HepG2 (cell line): ENCODE measurements around the gene ZKSCAN8. TPM values are rescaled to one million over a fixed set of nuclear protein-coding genes. Genes with fewer than 3 reads are reported as not detected.

Source experiments
- ATAC-seq: fragments of 200-7000 bp; cut with Tn5 transposase; 3 replicates; pipeline ENCODE4 v1.9.1; 2020; ENCODE audit warnings: mild to moderate bottlenecking, moderate library complexity
- BruUV-seq: library from RNA; stranded (reverse); fragments of 400-500 nt; replicated peaks from 2 replicates; lab custom pipeline; 2021; lab: Mats Ljungman, UMichigan
- CTCF ChIA-PET: fragments of 300-600 bp; formaldehyde crosslinking; extraction: SDS; loops from one replicate; lab custom pipeline; 2021; ENCODE audit warnings: low total read pairs, inconsistent platforms, low intra/inter-chr PET ratio; lab: Yijun Ruan, JAX
- POLR2A ChIA-PET: fragments of 350-600 bp; sonication (Branson Sonifier 250); formaldehyde crosslinking; loops from one replicate; lab custom pipeline; 2020; ENCODE audit warnings: antibody characterized with exemption, inconsistent platforms; lab: Yijun Ruan, JAX
- DNase-seq: peaks from one replicate; pipeline ENCODE4 v3.0.0-alpha.2; 2015; ENCODE audit warnings: low spot score
- FAIRE-seq: peaks from 3 replicates; lab custom pipeline; 2011; peaks lifted over from hg19 to GRCh38; lab: Jason Lieb, UNC
- H2AFZ ChIP-seq: one replicate; pipeline ENCODE4 v1.6.1; 2011; ENCODE audit warnings: low read length, inconsistent platforms
- H3K27ac ChIP-seq: fragments of 300-600 bp; 3 replicates; pipeline ENCODE4 v1.8.0; 2011; ENCODE audit warnings: mixed run types, mild to moderate bottlenecking, mixed read lengths, low read length, inconsistent platforms; ENCODE audit not compliant: insufficient read depth; ENCODE audit errors: extremely low read length
- H3K27me3 ChIP-seq, 2 experiments: fragments of 200-600 bp in 1 of 2; 2 replicates in 1 of 2; 3 replicates in 1 of 2; pipeline versions ENCODE4 v1.6.0 to v1.8.0; 2011; ENCODE audit warnings: low read length in 2 of 2, mild to moderate bottlenecking in 2 of 2, moderate library complexity in 2 of 2, inconsistent platforms in 1 of 2; ENCODE audit not compliant: insufficient read depth in 2 of 2, control insufficient read depth in 1 of 2
- H3K36me3 ChIP-seq, 2 experiments: fragments of 200-600 bp in 1 of 2; replicated peaks in 1 of 2; 2 replicates in 1 of 2; 3 replicates in 1 of 2; pipeline versions ENCODE4 v1.5.1 to v1.8.0; 2011; ENCODE audit warnings: low read length in 2 of 2, inconsistent platforms in 1 of 2; ENCODE audit not compliant: insufficient read depth in 2 of 2, control insufficient read depth in 1 of 2
- H3K4me1 ChIP-seq: 2 replicates; pipeline ENCODE4 v1.5.1; 2012; ENCODE audit warnings: low read length, inconsistent platforms; ENCODE audit not compliant: insufficient read depth
- H3K4me2 ChIP-seq: 2 replicates; pipeline ENCODE4 v1.6.0; 2011; ENCODE audit warnings: low read depth, low read length, inconsistent platforms
- H3K4me3 ChIP-seq, 3 experiments: fragments of 200-600 bp in 1 of 3; sonication (generic), shearing (Covaris generic) in 1 of 3; replicated peaks in 1 of 3; 2 replicates each; pipeline ENCODE4 v1.5.1; 2011 to 2016; ENCODE audit warnings: low read length in 3 of 3, inconsistent platforms in 2 of 3, low read depth in 2 of 3, mild to moderate bottlenecking in 2 of 3, control low read depth in 1 of 3, mixed read lengths in 1 of 3; ENCODE audit not compliant: insufficient read depth in 1 of 3
- H3K79me2 ChIP-seq: one replicate; pipeline ENCODE4 v1.6.1; 2011; ENCODE audit warnings: low read length, inconsistent platforms; ENCODE audit not compliant: insufficient read depth
- H3K9ac ChIP-seq: 2 replicates; pipeline ENCODE4 v1.6.0; 2011; ENCODE audit warnings: mild to moderate bottlenecking, low read depth, low read length, inconsistent platforms; ENCODE audit not compliant: insufficient read depth
- H3K9me3 ChIP-seq: 2 replicates; pipeline ENCODE4 v1.5.1; 2012; ENCODE audit warnings: mild to moderate bottlenecking, low read length
- H4K20me1 ChIP-seq: 2 replicates; pipeline ENCODE4 v1.6.0; 2011; ENCODE audit warnings: inconsistent platforms, mild to moderate bottlenecking, low read length, moderate library complexity; ENCODE audit not compliant: insufficient read depth
- CC2D1A ChIP-seq: sonication (generic); formaldehyde crosslinking; IDR thresholded peaks from 2 replicates; pipeline ENCODE4 v1.8.1; 2023; ENCODE audit warnings: mild to moderate bottlenecking, missing genetic modification reagents
- E2F1 ChIP-seq: sonication (generic); formaldehyde crosslinking; IDR thresholded peaks from 2 replicates; pipeline ENCODE4 v1.5.0; 2020; ENCODE audit warnings: missing genetic modification reagents
- JARID2 ChIP-seq: sonication (generic); formaldehyde crosslinking; IDR thresholded peaks from 2 replicates; pipeline ENCODE4 v1.8.1; 2023; ENCODE audit warnings: missing genetic modification reagents, inconsistent platforms; ENCODE audit not compliant: insufficient replicate concordance
- MIXL1 ChIP-seq: IDR thresholded peaks from 2 replicates; pipeline ENCODE4 v1.6.1; 2016
- NCOA2 ChIP-seq: sonication (generic); formaldehyde crosslinking; IDR thresholded peaks from 2 replicates; pipeline ENCODE4 v1.8.0; 2022; ENCODE audit warnings: inconsistent platforms
- RAD21 ChIP-seq: fragments of 450-650 bp; formaldehyde crosslinking; IDR thresholded peaks from 2 replicates; pipeline ENCODE4 v1.5.0; 2020; ENCODE audit warnings: mild to moderate bottlenecking
- SATB2 ChIP-seq: sonication (generic); formaldehyde crosslinking; IDR thresholded peaks from 2 replicates; pipeline ENCODE4 v1.5.0; 2020; ENCODE audit warnings: missing genetic modification reagents
- TFDP1 ChIP-seq: IDR thresholded peaks from 2 replicates; pipeline ENCODE4 v1.6.1; 2016; ENCODE audit warnings: missing compliant biosample characterization, missing genetic modification reagents, borderline replicate concordance
- TIGD3 ChIP-seq: sonication (generic); formaldehyde crosslinking; IDR thresholded peaks from 2 replicates; pipeline ENCODE4 v1.5.1; 2020; ENCODE audit warnings: mild to moderate bottlenecking, missing genetic modification reagents, borderline replicate concordance
- ZNF280B ChIP-seq: sonication (generic); formaldehyde crosslinking; IDR thresholded peaks from 2 replicates; pipeline ENCODE4 v1.5.0; 2020; ENCODE audit warnings: missing genetic modification reagents, mild to moderate bottlenecking, borderline replicate concordance
- ZNF317 ChIP-seq: sonication (generic); formaldehyde crosslinking; IDR thresholded peaks from 2 replicates; pipeline ENCODE4 v1.5.0; 2020; ENCODE audit warnings: mild to moderate bottlenecking, missing genetic modification reagents
- ZNF460 ChIP-seq: sonication (generic); formaldehyde crosslinking; IDR thresholded peaks from 2 replicates; pipeline ENCODE4 v1.5.1; 2020; ENCODE audit warnings: missing genetic modification reagents, mild to moderate bottlenecking, borderline replicate concordance
- ZNF687 ChIP-seq: sonication (generic); formaldehyde crosslinking; IDR thresholded peaks from 2 replicates; pipeline ENCODE4 v1.5.1; 2020; ENCODE audit warnings: mild to moderate bottlenecking, missing genetic modification reagents, moderate library complexity
- ZNF749 ChIP-seq: sonication (generic); formaldehyde crosslinking; IDR thresholded peaks from 2 replicates; pipeline ENCODE4 v1.8.0; 2022; ENCODE audit warnings: mild to moderate bottlenecking, missing genetic modification reagents, moderate library complexity, borderline replicate concordance
- WGBS: methylation state at CpG from one replicate; pipeline ENCODE4 v1.1.6; 2017; ENCODE audit warnings: low lambda C conversion rate; 5-methylcytosine and 5-hydroxymethylcytosine counted together
- in situ Hi-C: cut with HindIII; loops from 2 replicates; pipeline ENCODE4 v1.10.0; 2017; ENCODE audit warnings: low pct_unique_long_range_greater_than_20kb; ENCODE audit not compliant: extremely low pct_ligation_motif_present
- intact Hi-C: fragments of 100-400 bp; cut with micrococcal nuclease; formaldehyde crosslinking; loops from one replicate; pipeline ENCODE4 v1.10.0; 2022; ENCODE audit not compliant: unreplicated experiment
- polyA plus RNA-seq, 8 experiments: library from polyadenylated mRNA; depleted of rRNA in 3 of 8; stranded (reverse) in 7 of 8; unstranded in 1 of 8; fragments of >200 nt; fragmentation: Illumina TruSeq in 4 of 8; extraction: Trizol in 4 of 8; gene quantifications; 2 replicates each; pipeline versions ENCODE4 v1.2.1 to v1.2.3, GENCODE V29; 2011 to 2016; ENCODE audit warnings: low read depth in 4 of 8, missing spikeins in 1 of 8, mixed read lengths in 1 of 8; ENCODE audit not compliant: insufficient read depth in 1 of 8
- total RNA-seq, 5 experiments: library from RNA; depleted of rRNA; stranded (reverse); fragments of >200 nt; fragmentation: Illumina TruSeq; extraction: Trizol; gene quantifications; 2 replicates each; pipeline ENCODE4 v1.2.3, GENCODE V29; 2016; ENCODE audit warnings: low read depth in 1 of 5

Gene ZKSCAN8
- total and polyA plus RNA-seq, 2 of the 13 experiments (the other 11 are each of a cell fraction or from before 2014, with no cell fraction given): 12.4 to 20.9 TPM

GRCh38 chr6:28137505-28137981, 4.1 kb upstream of the ZKSCAN8 start:
- FAIRE-seq: no peak
- DNase-seq: no peak
- in situ Hi-C loops: loop anchor here (5.0 kb wide), 1 partner anchor 115 kb away; the partner anchor contains the start of gene ZKSCAN4
- intact Hi-C loops: loop anchor here (2.0 kb wide), 2 partner anchors 33 to 143 kb away; partner anchors contain the start of gene PGBD1
- H3K4me3 ChIP-seq: peak overlapping the region; percentile 81 to 91 (median 86)
- peak overlapping the region; percentile 81 for H3K4me2 ChIP-seq
- H3K79me2 ChIP-seq: peaks cover 37% of the 10 kb centered on the region
- no peaks in the 10 kb centered on the region for H3K9me3 ChIP-seq
- under 1% methylated on average over 6 of the region's 6 CpGs for WGBS
- H2AFZ ChIP-seq: peak overlapping the region; percentile 73
- ChIA-PET CTCF (no interaction called here), POLR2A (interaction anchor here (0.7 to 3.8 kb wide), 12 partner anchors 12 to 245 kb away, joined by 3 to 38 read pairs (median 6); partner anchors contain the start of genes PGBD1, ZSCAN16, ZSCAN26 and ZSCAN31)
- H4K20me1 ChIP-seq: no peaks in the 10 kb centered on the region
- peak overlapping the region; percentile 90 for H3K9ac ChIP-seq
- peak overlapping the region; percentile 82 for H3K27ac ChIP-seq
- no peak for ATAC-seq
- H3K27me3 ChIP-seq: no peaks in the 10 kb centered on the region; a peak in 1 of 5 replicates
- no TSS peak for BruUV-seq
- H3K36me3 ChIP-seq: 0 out of 5 replicates have a peak, but pooled peaks cover 0 to 4% of the 10 kb centered on the region in 2 experiments
- H3K4me1 ChIP-seq: peaks cover 51% of the 10 kb centered on the region
- TF ChIP-seq RAD21 (CRISPR knock-in tag) (no peak), ZNF749 (CRISPR knock-in tag) (no peak), ZNF687 (CRISPR knock-in tag) (no peak), SATB2 (CRISPR knock-in tag) (no peak), TIGD3 (no peak), TFDP1 (CRISPR knock-in tag) (no peak), JARID2 (CRISPR knock-in tag) (no peak), ZNF317 (CRISPR knock-in tag) (peak; percentile 90), ZNF460 (CRISPR knock-in tag) (no peak), ZNF280B (no peak), E2F1 (CRISPR knock-in tag) (no peak), MIXL1 (CRISPR knock-in tag) (peak; percentile 60; the same call in 1 of the 2 replicates), NCOA2 (no peak), CC2D1A (CRISPR knock-in tag) (no peak)
